IMR-90 (cell line): ENCODE measurements around the gene PCCA. TPM values are rescaled to one million over a fixed set of nuclear protein-coding genes. Genes with fewer than 3 reads are reported as not detected.
A peak's percentile ranks its signal among the peaks of the same experiment; 100 is the strongest.

ENCODE experiments used
- ATAC-seq: fragments of 200-7000 bp; cut with Tn5 transposase; 2 replicates; pipeline ENCODE4 v1.9.1; 2020; ENCODE audit warnings: low read depth, mild to moderate bottlenecking, moderate library complexity
- BruUV-seq: library from RNA; stranded (reverse); fragments of 400-500 nt; replicated peaks from 2 replicates; lab custom pipeline; 2021; lab: Mats Ljungman, UMichigan
- CTCF ChIA-PET: fragments of 300-600 bp; formaldehyde crosslinking; extraction: SDS; loops from one replicate; lab custom pipeline; 2021; ENCODE audit warnings: antibody characterized with exemption; lab: Yijun Ruan, JAX
- POLR2A ChIA-PET: fragments of 300-600 bp; sonication (Branson Sonifier 250); formaldehyde crosslinking; loops from one replicate; lab custom pipeline; 2022; ENCODE audit warnings: antibody characterized with exemption; ENCODE audit not compliant: unreplicated experiment; lab: Charles Lee
- DNase-seq: peaks from one replicate; pipeline ENCODE4 v3.0.0; 2013
- H2AFZ ChIP-seq: replicated peaks from 2 replicates; pipeline ENCODE3; 2013; ENCODE audit warnings: low read length, mild to moderate bottlenecking; ENCODE audit not compliant: poor library complexity
- H2AK5ac ChIP-seq: 2 replicates; pipeline ENCODE4 v1.6.1; 2013; ENCODE audit warnings: low read depth, low read length, inconsistent platforms
- H2AK9ac ChIP-seq: replicated peaks from 2 replicates; pipeline ENCODE3; 2013; ENCODE audit warnings: mild to moderate bottlenecking, low read depth, low read length, moderate library complexity; ENCODE audit not compliant: poor library complexity
- H2BK120ac ChIP-seq: 2 replicates; pipeline ENCODE4 v1.6.1; 2013; ENCODE audit warnings: low read depth, low read length, inconsistent platforms
- H2BK15ac ChIP-seq: 3 replicates; pipeline ENCODE4 v1.6.1; 2013; ENCODE audit warnings: low read depth, low read length, inconsistent platforms
- H2BK20ac ChIP-seq: 2 replicates; pipeline ENCODE4 v1.6.1; 2013; ENCODE audit warnings: low read depth, mild to moderate bottlenecking, inconsistent platforms, low read length, moderate library complexity
- H2BK5ac ChIP-seq: 2 replicates; pipeline ENCODE4 v1.6.1; 2013; ENCODE audit warnings: mild to moderate bottlenecking, low read depth, low read length, inconsistent platforms; ENCODE audit not compliant: poor library complexity, severe bottlenecking
- H3K14ac ChIP-seq: replicated peaks from 2 replicates; pipeline ENCODE4 v1.6.1; 2013; ENCODE audit warnings: low read depth, low read length, inconsistent platforms
- H3K18ac ChIP-seq: 2 replicates; pipeline ENCODE4 v1.6.1; 2013; ENCODE audit warnings: low read depth, low read length, control low read depth
- H3K23ac ChIP-seq: 2 replicates; pipeline ENCODE4 v1.6.1; 2013; ENCODE audit warnings: low read depth, low read length, inconsistent platforms
- H3K27ac ChIP-seq: 2 replicates; pipeline ENCODE4 v1.5.1; 2013; ENCODE audit warnings: mild to moderate bottlenecking, control low read depth, low read length; ENCODE audit not compliant: insufficient read depth
- H3K27me3 ChIP-seq: 2 replicates; pipeline ENCODE4 v1.6.1; 2013; ENCODE audit warnings: low read length; ENCODE audit not compliant: control insufficient read depth, insufficient read depth
- H3K36me3 ChIP-seq: 2 replicates; pipeline ENCODE4 v1.6.1; 2013; ENCODE audit warnings: low read length, mixed read lengths; ENCODE audit not compliant: control insufficient read depth, insufficient read depth
- H3K4ac ChIP-seq: 2 replicates; pipeline ENCODE4 v1.6.1; 2013; ENCODE audit warnings: low read depth, low read length, inconsistent platforms
- H3K4me1 ChIP-seq: 2 replicates; pipeline ENCODE4 v1.6.1; 2013; ENCODE audit warnings: low read length, mixed read lengths; ENCODE audit not compliant: control insufficient read depth, insufficient read depth
- H3K4me2 ChIP-seq: 2 replicates; pipeline ENCODE4 v1.6.1; 2013; ENCODE audit warnings: low read depth, mild to moderate bottlenecking, control low read depth, low read length, moderate library complexity
- H3K4me3 ChIP-seq: 2 replicates; pipeline ENCODE4 v1.5.1; 2013; ENCODE audit warnings: low read depth, mild to moderate bottlenecking, control low read depth, low read length, moderate library complexity; ENCODE audit not compliant: insufficient read depth
- H3K56ac ChIP-seq: 2 replicates; pipeline ENCODE4 v1.6.1; 2013; ENCODE audit warnings: low read length, inconsistent platforms; ENCODE audit not compliant: insufficient read depth; ENCODE audit errors: extremely low read depth
- H3K79me1 ChIP-seq, 2 experiments: 2 replicates each; pipeline ENCODE4 v1.6.1; 2013; ENCODE audit warnings: low read length in 2 of 2, inconsistent platforms in 1 of 2, low read depth in 1 of 2
- H3K9ac ChIP-seq: 2 replicates; pipeline ENCODE4 v1.6.1; 2013; ENCODE audit warnings: low read depth, low read length, control low read depth
- H3K9me1 ChIP-seq: 2 replicates; pipeline ENCODE4 v1.6.1; 2013; ENCODE audit warnings: low read length, inconsistent platforms; ENCODE audit not compliant: insufficient read depth
- H3K9me3 ChIP-seq: 2 replicates; pipeline ENCODE4 v1.6.1; 2013; ENCODE audit warnings: low read length; ENCODE audit not compliant: control insufficient read depth, insufficient read depth
- H4K20me1 ChIP-seq: 2 replicates; pipeline ENCODE4 v1.6.1; 2013; ENCODE audit warnings: low read length, inconsistent platforms; ENCODE audit not compliant: insufficient read depth
- H4K5ac ChIP-seq: 2 replicates; pipeline ENCODE4 v1.6.1; 2013; ENCODE audit warnings: mild to moderate bottlenecking, low read depth, low read length, control low read depth
- H4K8ac ChIP-seq, 2 experiments: 2 replicates each; pipeline ENCODE4 v1.6.1; 2013; ENCODE audit warnings: low read depth in 2 of 2, low read length in 2 of 2, control low read depth in 1 of 2, inconsistent platforms in 1 of 2
- H4K91ac ChIP-seq: 2 replicates; pipeline ENCODE4 v1.6.1; 2013; ENCODE audit warnings: low read depth, low read length, inconsistent platforms; ENCODE audit not compliant: insufficient read depth
- MXI1 ChIP-seq: IDR thresholded peaks from 2 replicates; pipeline ENCODE4 v1.6.1; 2012; ENCODE audit warnings: low read depth, mild to moderate bottlenecking, low read length, moderate library complexity, borderline replicate concordance
- RAD21 ChIP-seq: IDR thresholded peaks from 2 replicates; pipeline ENCODE4 v1.6.1; 2012; ENCODE audit warnings: low read length, improper control_type of control experiment
- WGBS, 2 experiments: methylation state at CpG; one replicate each; pipeline versions ENCODE4 v1.1.5 to v1.1.7; 2013; ENCODE audit warnings: missing lambda C conversion rate in 2 of 2; ENCODE audit not compliant: insufficient read length in 1 of 2; ENCODE audit errors: extremely low coverage in 2 of 2; 5-methylcytosine and 5-hydroxymethylcytosine counted together
- dilution Hi-C: fragments of 300-500 bp; cut with HindIII; formaldehyde crosslinking; loops from one replicate; pipeline ENCODE4 v1.14.3; 2018; ENCODE audit warnings: low sequenced_read_pairs; ENCODE audit not compliant: unreplicated experiment
- in situ Hi-C: fragments of 300-500 bp; cut with MboI; formaldehyde crosslinking; loops from 3 replicates; pipeline ENCODE4 v1.14.3; 2019; ENCODE audit warnings: low sequenced_read_pairs, inconsistent platforms, mixed read lengths
- intact Hi-C: fragments of 100-400 bp; cut with micrococcal nuclease; formaldehyde crosslinking; loops from 2 replicates; pipeline ENCODE4 v1.10.0; 2022
- polyA plus RNA-seq, 3 experiments: library from polyadenylated mRNA; depleted of rRNA; stranded (reverse); fragments of >200 nt; gene quantifications; 2 replicates each; pipeline ENCODE4 v1.2.3, GENCODE V29; 2012; ENCODE audit warnings: low replicate concordance in 1 of 3
- total RNA-seq: library from RNA; depleted of rRNA; stranded (reverse); fragments of >200 nt; gene quantifications from 2 replicates; pipeline ENCODE4 v1.2.3, GENCODE V29; 2012

The PCCA gene
- total and polyA plus RNA-seq, 2 of the 4 experiments (the other 2 are of a cell fraction), result 7.6 to 24.0 TPM

DNA sequence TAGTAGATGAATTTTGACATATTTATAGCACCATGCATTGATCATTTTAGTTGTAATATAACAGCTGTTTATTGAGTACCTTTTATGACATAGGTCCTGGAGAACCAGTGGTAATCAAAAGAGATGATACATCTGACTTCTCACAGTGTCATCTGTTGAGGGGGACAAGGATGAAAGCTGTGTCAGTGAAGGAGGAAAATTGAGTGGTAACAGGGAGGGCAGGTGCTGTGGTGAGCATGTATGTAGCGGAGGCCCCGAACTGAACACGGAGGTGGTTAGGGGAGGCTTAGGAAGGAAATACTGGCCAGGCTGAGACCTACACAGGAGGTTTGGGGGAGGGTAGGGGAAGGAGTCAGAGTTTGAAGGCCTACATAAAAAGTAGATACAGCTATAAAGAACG is 300.0 kb downstream of the PCCA start:
- no peaks in the 10 kb centered on the region for H3K27me3 ChIP-seq
- H2AFZ ChIP-seq, result no peak overlapping the region
- no peak overlapping the region for H3K56ac ChIP-seq
- no peaks in the 10 kb centered on the region for H3K9me3 ChIP-seq
- no peak overlapping the region for H4K91ac ChIP-seq
- dilution Hi-C loops, result no loop called here
- 100% methylated on average over 3 of the region's 4 CpGs; no CpG with 5 or more reads in 1 of the 2 experiments for WGBS, 2 experiments
- H3K79me1 ChIP-seq, result peaks cover 2 to 4% of the 10 kb centered on the region in 2 experiments; a peak in 2 of 4 replicates
- H2AK9ac ChIP-seq, result no peak overlapping the region
- no peak overlapping the region for H2BK120ac ChIP-seq
- H3K4me1 ChIP-seq, result peaks cover 7% of the 10 kb centered on the region
- no peak overlapping the region for H2BK15ac ChIP-seq
- H4K8ac ChIP-seq, result no peak overlapping the region
- no peak overlapping the region for H3K14ac ChIP-seq
- H3K4ac ChIP-seq, result no peak overlapping the region
- ChIA-PET CTCF (no interaction called here), POLR2A (no interaction called here)
- intact Hi-C loops, result no loop called here
- no peak overlapping the region for H3K27ac ChIP-seq
- H3K4me3 ChIP-seq, result no peak overlapping the region
- DNase-seq (no peak), ATAC-seq (no peak)
- TF ChIP-seq MXI1 (no peak), RAD21 (no peak)
- in situ Hi-C loops, result no loop called here
- no peak overlapping the region for H3K18ac ChIP-seq
- H3K9me1 ChIP-seq, result 0 out of 2 replicates have a peak, but pooled peaks cover 3% of the 10 kb centered on the region
- H4K20me1 ChIP-seq, result no peaks in the 10 kb centered on the region
- no TSS peak for BruUV-seq
- peak overlapping the region; percentile 38 for H2BK5ac ChIP-seq
- H3K4me2 ChIP-seq, result no peak overlapping the region
- H3K36me3 ChIP-seq, result peaks cover 4% of the 10 kb centered on the region
- H3K9ac ChIP-seq, result no peak overlapping the region
- H3K23ac ChIP-seq, result no peak overlapping the region
- H2AK5ac ChIP-seq, result peak overlapping the region; percentile 17; the same call in 1 of the 2 replicates
- no peak overlapping the region; the same call in 1 of the 2 replicates for H4K5ac ChIP-seq
- H2BK20ac ChIP-seq, result no peak overlapping the region; the same call in 1 of the 2 replicates
